Neutrophil (primary cell): Measurements from ENCODE around the gene KCNK2.

Source experiments
- H3K27ac ChIP-seq: fragments of 200-600 bp; sonication (generic); 2 replicates; pipeline ENCODE4 v1.5.1; 2016; ENCODE audit warnings: mild to moderate bottlenecking, moderate library complexity
- H3K27me3 ChIP-seq: fragments of 200-600 bp; sonication (generic); 2 replicates; pipeline ENCODE4 v1.6.0; 2016; ENCODE audit warnings: mild to moderate bottlenecking
- H3K36me3 ChIP-seq: fragments of 200-600 bp; sonication (generic); 2 replicates; pipeline ENCODE4 v1.5.1; 2017
- H3K4me1 ChIP-seq, 2 experiments: fragments of 200-600 bp in 1 of 2; sonication (generic) in 1 of 2; 1 replicate in 1 of 2; 2 replicates in 1 of 2; pipeline versions ENCODE4 v1.5.1 to v1.6.1; 2013 to 2016; ENCODE audit warnings: low read depth in 1 of 2, low read length in 1 of 2, mild to moderate bottlenecking in 1 of 2, moderate library complexity in 1 of 2; ENCODE audit not compliant: control insufficient read depth in 1 of 2, insufficient read depth in 1 of 2
- H3K4me3 ChIP-seq, 2 experiments: fragments of 200-600 bp in 1 of 2; sonication (generic) in 1 of 2; 1 replicate in 1 of 2; 2 replicates in 1 of 2; pipeline ENCODE4 v1.5.1; 2013 to 2016; ENCODE audit warnings: low read depth in 1 of 2, low read length in 1 of 2, mild to moderate bottlenecking in 1 of 2, moderate library complexity in 1 of 2
- H3K9me3 ChIP-seq: fragments of 200-600 bp; sonication (generic); 2 replicates; pipeline ENCODE4 v1.5.1; 2016
- TF ChIP-seq, protein P1 (sequence below): fragments of 200-600 bp; sonication (generic); IDR thresholded peaks from 2 replicates; pipeline ENCODE4 v1.5.1; 2016; ENCODE audit warnings: antibody characterized with exemption

Gene KCNK2

DNA sequence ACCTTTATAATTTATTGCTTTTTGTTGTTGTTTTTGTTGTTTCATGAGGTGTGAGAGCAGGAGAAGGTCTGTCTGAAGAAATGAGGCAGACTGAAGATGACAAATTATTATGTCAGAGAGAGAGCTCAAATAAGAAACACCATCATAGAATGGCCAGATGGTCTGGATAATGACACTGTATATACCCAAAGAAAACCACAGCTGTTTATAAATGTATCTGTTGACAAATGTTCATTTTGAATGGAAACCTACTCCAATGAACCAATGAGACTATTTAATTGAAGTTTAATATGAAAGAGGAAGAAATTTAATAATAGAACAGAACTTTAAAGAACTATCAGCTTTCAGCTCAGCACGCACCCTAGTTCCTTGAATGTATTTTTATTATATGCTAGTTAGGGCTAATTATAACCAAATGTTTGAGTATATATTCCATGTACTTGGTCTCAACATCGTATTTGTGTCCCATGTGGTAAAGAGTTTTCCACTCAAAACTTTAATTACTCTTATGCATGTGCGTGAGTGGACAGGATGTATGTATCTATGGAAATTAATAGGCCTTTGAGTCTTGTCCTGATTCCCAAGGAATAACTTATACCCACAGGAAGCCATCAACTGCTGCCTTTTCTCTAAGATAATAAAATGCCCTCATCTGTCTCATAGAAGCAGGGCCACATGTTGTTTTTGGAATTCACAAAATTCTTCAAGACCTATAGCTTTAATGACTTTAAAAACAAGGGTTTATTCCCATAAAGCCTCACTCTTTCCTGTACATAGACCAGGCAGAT is 202.7 kb downstream of the KCNK2 start:
- Histone ChIP-seq H3K4me1 (no peaks in the 10 kb centered on the region), H3K27ac (no peak overlapping the region), H3K9me3 (no peaks in the 10 kb centered on the region), H3K36me3 (no peaks in the 10 kb centered on the region), H3K4me3 (no peak overlapping the region), H3K27me3 (no peaks in the 10 kb centered on the region)
- TF ChIP-seq, protein P1, sequence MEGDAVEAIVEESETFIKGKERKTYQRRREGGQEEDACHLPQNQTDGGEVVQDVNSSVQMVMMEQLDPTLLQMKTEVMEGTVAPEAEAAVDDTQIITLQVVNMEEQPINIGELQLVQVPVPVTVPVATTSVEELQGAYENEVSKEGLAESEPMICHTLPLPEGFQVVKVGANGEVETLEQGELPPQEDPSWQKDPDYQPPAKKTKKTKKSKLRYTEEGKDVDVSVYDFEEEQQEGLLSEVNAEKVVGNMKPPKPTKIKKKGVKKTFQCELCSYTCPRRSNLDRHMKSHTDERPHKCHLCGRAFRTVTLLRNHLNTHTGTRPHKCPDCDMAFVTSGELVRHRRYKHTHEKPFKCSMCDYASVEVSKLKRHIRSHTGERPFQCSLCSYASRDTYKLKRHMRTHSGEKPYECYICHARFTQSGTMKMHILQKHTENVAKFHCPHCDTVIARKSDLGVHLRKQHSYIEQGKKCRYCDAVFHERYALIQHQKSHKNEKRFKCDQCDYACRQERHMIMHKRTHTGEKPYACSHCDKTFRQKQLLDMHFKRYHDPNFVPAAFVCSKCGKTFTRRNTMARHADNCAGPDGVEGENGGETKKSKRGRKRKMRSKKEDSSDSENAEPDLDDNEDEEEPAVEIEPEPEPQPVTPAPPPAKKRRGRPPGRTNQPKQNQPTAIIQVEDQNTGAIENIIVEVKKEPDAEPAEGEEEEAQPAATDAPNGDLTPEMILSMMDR = no peak
